Motor neuron (in vitro differentiated cells): ENCODE results near the gene DDX51. TPM values are rescaled to one million over a fixed set of nuclear protein-coding genes. Genes with fewer than 3 reads are reported as not detected.
"Not testable (repeated sequence)": the region's sequence is repeated elsewhere in the genome, so short reads cannot be mapped to it uniquely, and the experiment has no call there.

Experiments used
- ATAC-seq, 8 experiments: fragments of 200-7000 bp; cut with Tn5 transposase; replicated peaks in 6 of 8; 2 replicates each; pipeline ENCODE4 v1.8.0; 2021; ENCODE audit warnings: mild to moderate bottlenecking in 8 of 8, moderate library complexity in 8 of 8
- H3K27ac ChIP-seq, 2 donors: fragments of 250-450 bp; sonication (Bioruptor Pico); 2 replicates each; pipeline ENCODE4 v1.9.0; 2021; ENCODE audit warnings: antibody characterized with exemption in 2 of 2, mild to moderate bottlenecking in 2 of 2, moderate library complexity in 1 of 2
- H3K4me1 ChIP-seq, 2 donors: fragments of 250-450 bp; sonication (Bioruptor Pico); replicated peaks in 1 of 2; 2 replicates each; pipeline ENCODE4 v1.6.1; 2021; ENCODE audit warnings: antibody characterized with exemption in 2 of 2, mild to moderate bottlenecking in 2 of 2, moderate library complexity in 1 of 2
- H3K4me3 ChIP-seq, 5 donors: fragments of 250-450 bp; sonication (Bioruptor Pico); 2 replicates each; pipeline ENCODE4 v1.9.0; 2021; ENCODE audit warnings: antibody characterized with exemption in 5 of 5, mild to moderate bottlenecking in 5 of 5, moderate library complexity in 4 of 5
- WGBS, 10 experiments: fragments of 450-650 bp; shearing (Covaris generic); methylation state at CpG; one replicate each; pipeline ENCODE4 v1.0.0; 2022; 5-methylcytosine and 5-hydroxymethylcytosine counted together
- in situ Hi-C, 9 experiments: fragments of 400-800 bp; cut with MboI; loops; one replicate each; pipeline ENCODE4 v1.15.0; 2021; ENCODE audit warnings: low sequenced_read_pairs in 9 of 9, low pct_unique_long_range_greater_than_20kb in 2 of 9; ENCODE audit not compliant: unreplicated experiment in 9 of 9
- total RNA-seq, 8 experiments: library from RNA; unstranded; fragments of 300-600 nt; gene quantifications; 2 replicates each; pipeline versions ENCODE4 v1.2.3 to v1.2.4, GENCODE V29; 2022

DDX51 gene
- total RNA-seq, 8 experiments from 2014 or later = 4.5 to 27.4 (median 12.7) TPM

DNA sequence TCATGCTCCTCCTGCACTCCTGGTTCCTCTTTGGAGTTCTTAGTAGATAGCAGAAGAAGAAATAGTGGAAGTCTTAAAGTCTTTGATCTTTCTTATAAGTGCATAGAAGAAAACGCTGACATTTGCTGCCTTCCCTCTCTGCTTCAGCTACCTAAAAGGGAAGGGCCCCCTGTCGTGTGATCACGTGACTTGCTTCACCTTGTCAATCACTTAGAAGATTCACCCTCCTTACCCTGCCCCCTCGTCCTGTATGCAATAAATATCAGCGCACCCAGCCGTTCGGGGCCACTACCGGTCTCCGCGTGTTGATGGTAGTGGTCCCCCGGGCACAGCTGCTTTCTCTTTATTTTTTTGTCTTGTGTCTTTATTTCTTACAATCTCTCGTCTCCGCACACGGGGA lies 41.0 kb downstream of the DDX51 start:
- H3K4me3 ChIP-seq, in situ Hi-C loops, ATAC-seq, H3K4me1 ChIP-seq, H3K27ac ChIP-seq: not testable (repeated sequence)
- 33 to 94% (median 84%) methylated on average over 1 to 11 of the region's 14 CpGs; no CpG with 5 or more reads in 4 of the 10 experiments for WGBS, 10 experiments

GRCh38 chr12:132102297-132102696 lies 41.8 kb downstream of the DDX51 start:
- in situ Hi-C loops = no loop called here
- no peak overlapping the region for H3K27ac ChIP-seq
- no peak for ATAC-seq
- H3K4me3 ChIP-seq = no peak overlapping the region
- WGBS, 10 experiments = 85 to 100% (median 95%) methylated on average over 1 to 9 of the region's 9 CpGs; no CpG with 5 or more reads in 1 of the 10 experiments
- H3K4me1 ChIP-seq = no peaks in the 10 kb centered on the region

GRCh38 chr12:132100306-132101065 lies 43.6 kb downstream of the DDX51 start:
- peak in 2 of 8 experiments; percentile 16 to 18 for ATAC-seq
- 80 to 100% (median 90%) methylated on average over 2 to 7 of the region's 13 CpGs; no CpG with 5 or more reads in 4 of the 10 experiments for WGBS, 10 experiments
- H3K4me3 ChIP-seq = no peak overlapping the region
- no peaks in the 10 kb centered on the region for H3K4me1 ChIP-seq
- no peak overlapping the region for H3K27ac ChIP-seq
- in situ Hi-C loops = no loop called here

GRCh38 chr12:132099739-132100138 lies 44.4 kb downstream of the DDX51 start:
- Histone ChIP-seq H3K4me3 (no peak overlapping the region), H3K4me1 (no peaks in the 10 kb centered on the region), H3K27ac (no peak overlapping the region)
- 60 to 100% (median 86%) methylated on average over 1 to 4 of the region's 12 CpGs; no CpG with 5 or more reads in 7 of the 10 experiments for WGBS, 10 experiments
- in situ Hi-C loops = no loop called here
- no peak for ATAC-seq

DNA sequence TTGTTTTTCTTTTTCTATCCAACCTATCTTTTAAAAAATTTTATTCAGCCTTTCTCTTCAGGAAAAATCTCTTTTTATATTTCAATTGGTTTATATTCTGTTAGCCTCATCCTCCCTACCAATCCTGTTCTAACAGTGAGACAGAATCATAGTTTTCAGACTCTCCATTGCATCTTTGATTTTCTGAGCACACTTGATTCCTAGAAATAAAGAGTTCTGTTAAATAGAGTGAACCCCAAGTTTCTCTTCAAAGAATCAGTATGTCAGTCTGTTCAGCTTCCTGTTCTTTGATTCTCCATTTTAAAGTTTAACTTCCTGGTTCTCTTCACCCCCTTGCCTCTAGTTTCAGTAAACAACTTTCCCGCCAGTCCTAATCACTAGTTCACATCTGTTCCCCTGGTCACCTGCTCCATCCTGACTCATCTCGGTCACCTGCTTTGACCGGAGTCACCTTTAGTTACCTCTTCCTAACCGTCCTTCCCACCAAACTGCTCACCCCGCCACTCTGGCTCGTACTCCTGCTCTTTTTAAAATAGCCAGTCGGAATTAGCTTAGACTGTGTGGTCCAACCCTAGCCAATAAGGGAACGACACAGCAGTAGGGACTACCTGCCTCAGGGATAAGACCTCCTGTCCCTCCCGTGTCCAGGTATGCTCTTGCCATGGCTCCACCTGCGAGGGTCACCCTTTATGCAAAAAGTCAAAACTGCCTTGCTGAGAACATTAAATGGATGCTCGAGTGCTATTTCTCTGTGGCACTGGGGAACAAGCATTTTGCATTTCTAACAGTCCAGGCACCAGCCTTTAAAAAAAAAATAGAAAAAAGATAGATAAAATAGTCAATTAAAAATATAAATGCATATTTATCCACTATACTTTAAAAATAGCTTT lies 48.4 kb downstream of the DDX51 start:
- ATAC-seq = no peak
- in situ Hi-C loops = no loop called here
- 92 to 100% (median 97%) methylated on average over 1 to 11 of the region's 11 CpGs; no CpG with 5 or more reads in 1 of the 10 experiments for WGBS, 10 experiments
- Histone ChIP-seq H3K4me1 (no peaks in the 10 kb centered on the region), H3K4me3 (no peak overlapping the region), H3K27ac (no peak overlapping the region)

DNA sequence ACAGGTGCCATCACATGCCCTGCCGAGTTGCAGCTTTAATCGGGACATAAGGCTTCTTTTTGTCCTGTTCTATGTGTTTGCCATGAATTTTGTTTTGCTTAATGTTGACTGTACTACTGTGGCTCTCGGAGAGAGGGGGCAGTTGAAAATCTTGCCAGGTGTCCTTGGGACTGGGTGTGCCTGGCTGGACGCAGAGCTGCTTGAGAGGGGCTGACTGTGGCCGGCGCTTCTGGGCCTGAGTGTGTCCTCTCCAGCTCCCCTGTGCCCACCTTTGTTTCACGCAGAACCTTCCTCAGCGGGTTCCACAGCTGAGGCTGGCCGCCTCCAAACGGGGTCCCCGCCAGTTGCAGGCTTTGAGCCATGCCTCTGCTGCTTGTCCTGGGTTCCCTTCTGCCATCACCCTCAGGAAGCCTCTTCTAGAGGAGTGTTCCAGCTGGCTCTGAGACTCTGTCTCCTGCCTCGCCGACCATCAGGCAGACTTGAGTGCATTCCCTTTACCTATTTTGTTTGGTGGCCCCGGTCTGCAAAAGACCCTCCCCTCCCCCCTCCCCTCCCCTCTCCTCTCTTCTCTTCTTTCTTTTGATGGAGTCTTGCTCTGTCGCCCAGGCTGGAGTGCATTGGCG lies 49.7 kb downstream of the DDX51 start:
- Histone ChIP-seq H3K4me3 (no peak overlapping the region), H3K4me1 (no peaks in the 10 kb centered on the region), H3K27ac (no peak overlapping the region)
- no peak for ATAC-seq
- in situ Hi-C loops = no loop called here
- 87 to 100% (median 96%) methylated on average over 2 to 7 of the region's 16 CpGs; no CpG with 5 or more reads in 5 of the 10 experiments for WGBS, 10 experiments

- no peak overlapping the region for H3K4me3 ChIP-seq
- ATAC-seq = no peak
- H3K27ac ChIP-seq = no peak overlapping the region
- in situ Hi-C loops = no loop called here
- WGBS, 10 experiments = 79 to 100% (median 100%) methylated on average over 1 to 2 of the region's 4 CpGs; no CpG with 5 or more reads in 1 of the 10 experiments
- peaks cover 7 to 8% of the 10 kb centered on the region in 2 donors for H3K4me1 ChIP-seq
Measured at GRCh38 chr12:132089407-132089910, 54.7 kb downstream of the DDX51 start.

Other genes with a start within 250 kb of the DDX51 start
- 10 to 100 TPM in 7 of 8 experiments, 1 to 10 TPM in 1; 9.8 to 37.9 (median 20.1) TPM for gene ULK1, start 249.7 kb downstream of the DDX51 start, total RNA-seq
- 10 to 100 TPM in 4 of 8 experiments, 1 to 10 TPM in 4; 3.1 to 51.2 (median 10.5) TPM for gene PUS1, start 215.0 kb downstream of the DDX51 start, total RNA-seq
- 10 to 100 TPM in 7 of 8 experiments, 1 to 10 TPM in 1; 7.7 to 44.8 (median 17.2) TPM for gene EP400, start 194.4 kb downstream of the DDX51 start, total RNA-seq
- gene NOC4L, start 138 bp upstream of the DDX51 start, total RNA-seq = 10 to 100 TPM in 7 of 8 experiments, 1 to 10 TPM in 1; 7.7 to 29.0 (median 16.1) TPM
- gene GALNT9, start 185.3 kb upstream of the DDX51 start, total RNA-seq = 10 to 100 TPM in 1 of 8 experiments, 1 to 10 TPM in 3, under 1 TPM in 4; 0.40 to 23.8 (median 1.3) TPM